ENCODE measurements around the gene FHIP2A.

Gene FHIP2A

GRCh38 chr10:114871379-114871778 is 49.8 kb downstream of the FHIP2A start:
- H3K4me3 ChIP-seq (ENCODE audit: insufficient read length, low read depth), result no peak overlapping the region
- no peaks in the 10 kb centered on the region for H3K9me3 ChIP-seq (ENCODE audit: insufficient read depth, low read length)
- no peaks in the 10 kb centered on the region for H3K4me1 ChIP-seq (ENCODE audit: insufficient read depth, insufficient read length)
- no peak overlapping the region for H3K9ac ChIP-seq (ENCODE audit: insufficient read length, low read depth)
- DNase-seq (ENCODE audit: low read depth, low spot score), result no peak
- H3K27me3 ChIP-seq (ENCODE audit: insufficient read depth, insufficient read length), result no peaks in the 10 kb centered on the region
- no peaks in the 10 kb centered on the region for H3K36me3 ChIP-seq (ENCODE audit: insufficient read depth, insufficient read length, low read length)
- no peak for TF ChIP-seq ZNF274 (IDR thresholded peaks at IDR 0.05; ENCODE audit: low read depth, low read length)
- no peak for TF ChIP-seq SUZ12 (IDR thresholded peaks at IDR 0.05; ENCODE audit: extremely low read depth, insufficient read depth, insufficient read length)
- no peak for TF ChIP-seq YY1 (IDR thresholded peaks at IDR 0.05; ENCODE audit: insufficient read depth, insufficient read length)

All from NT2/D1 (cell line).